K562 (cell line): ENCODE data around the gene SOCS4. TPM values are rescaled to one million over a fixed set of nuclear protein-coding genes. Genes with fewer than 3 reads are reported as not detected.
A peak's percentile ranks its signal among the peaks of the same experiment; 100 is the strongest.

Experiments used
- ADNP ChIP-seq: fragments of 200-800 bp; sonication (Bioruptor generic); IDR thresholded peaks from 2 replicates; pipeline ENCODE4 v1.6.1; 2016; ENCODE audit warnings: missing genetic modification characterization, missing compliant biosample characterization
- BCOR ChIP-seq: fragments of 450-650 bp; IDR thresholded peaks from 2 replicates; pipeline ENCODE4 v1.6.1; 2016
- BHLHE40 ChIP-seq: IDR thresholded peaks from 2 replicates; pipeline ENCODE4 v1.6.1; 2011; ENCODE audit warnings: low read length, improper control_type of control experiment
- BMI1 ChIP-seq: fragments of 150-350 bp; IDR thresholded peaks from 2 replicates; pipeline ENCODE4 v1.6.1; 2014; ENCODE audit warnings: low read length
- HLTF ChIP-seq: fragments of 450-650 bp; IDR thresholded peaks from 2 replicates; pipeline ENCODE4 v1.6.1; 2016
- JUND ChIP-seq, 2 experiments: IDR thresholded peaks; 2 replicates in 1 of 2; 3 replicates in 1 of 2; pipeline ENCODE4 v1.6.1; 2011; ENCODE audit warnings: borderline replicate concordance in 2 of 2, low read depth in 2 of 2, low read length in 2 of 2, improper control_type of control experiment in 1 of 2, missing biosample characterization in 1 of 2, missing genetic modification characterization in 1 of 2, missing genetic modification reagents in 1 of 2
- NUFIP1 ChIP-seq: fragments of 450-650 bp; IDR thresholded peaks from 2 replicates; pipeline ENCODE4 v1.6.1; 2018; ENCODE audit not compliant: partially characterized antibody
- PTTG1 ChIP-seq: fragments of 450-650 bp; IDR thresholded peaks from 2 replicates; pipeline ENCODE4 v1.6.1; 2016; ENCODE audit warnings: low read depth, mild to moderate bottlenecking, missing genetic modification characterization, missing compliant biosample characterization
- RAD21 ChIP-seq, 2 experiments: fragments of 250-450 bp in 1 of 2; fragments of 450-650 bp in 1 of 2; sonication (Bioruptor Pico) in 1 of 2; formaldehyde crosslinking in 1 of 2; IDR thresholded peaks in 1 of 2; conservative IDR thresholded peaks in 1 of 2; 2 replicates each; pipeline versions ENCODE4 v1.4.0 to v1.8.0; 2020 to 2022; ENCODE audit warnings: mild to moderate bottlenecking in 2 of 2, moderate library complexity in 1 of 2
- RB1 ChIP-seq: fragments of 450-650 bp; IDR thresholded peaks from 2 replicates; pipeline ENCODE4 v1.6.1; 2017; ENCODE audit warnings: low read depth, mild to moderate bottlenecking
- RFX1 ChIP-seq: fragments of 450-650 bp; IDR thresholded peaks from 2 replicates; pipeline ENCODE4 v1.6.1; 2016; ENCODE audit warnings: mild to moderate bottlenecking, moderate library complexity
- SAFB2 ChIP-seq: fragments of 200-400 bp; formaldehyde crosslinking; IDR thresholded peaks from 2 replicates; pipeline ENCODE4 v1.6.1; 2018; ENCODE audit warnings: borderline replicate concordance, low read length, low read depth, moderate library complexity; ENCODE audit not compliant: severe bottlenecking
- SIN3A ChIP-seq, 2 experiments: fragments of 150-350 bp in 1 of 2; IDR thresholded peaks; 2 replicates each; pipeline ENCODE4 v1.6.1; 2011 to 2016; ENCODE audit warnings: borderline replicate concordance in 2 of 2, low read depth in 2 of 2, low read length in 2 of 2, mild to moderate bottlenecking in 2 of 2, moderate library complexity in 2 of 2; ENCODE audit not compliant: control insufficient read depth in 1 of 2
- SMARCA4 ChIP-seq: fragments of 450-650 bp; IDR thresholded peaks from 2 replicates; pipeline ENCODE4 v1.6.1; 2016
- SNRNP70 ChIP-seq: fragments of 200-400 bp; formaldehyde crosslinking; optimal IDR thresholded peaks from 2 replicates; pipeline ENCODE3; 2017; ENCODE audit warnings: low read depth, low read length
- SP1 ChIP-seq: sonication (generic); formaldehyde crosslinking; IDR thresholded peaks from 2 replicates; pipeline ENCODE4 v1.8.1; 2022; ENCODE audit warnings: mild to moderate bottlenecking, missing genetic modification reagents
- SPI1 ChIP-seq: IDR thresholded peaks from 2 replicates; pipeline ENCODE4 v1.6.1; 2011; ENCODE audit warnings: low read depth, low read length, control low read depth, borderline replicate concordance
- TEAD2 ChIP-seq: fragments of 450-650 bp; IDR thresholded peaks from 2 replicates; pipeline ENCODE4 v1.6.1; 2016; ENCODE audit warnings: missing genetic modification characterization, control low read depth, missing compliant biosample characterization
- TRIM24 ChIP-seq, 2 experiments: fragments of 450-650 bp; IDR thresholded peaks; 2 replicates each; pipeline ENCODE4 v1.6.1; 2016
- ZFP1 ChIP-seq: fragments of 450-650 bp; formaldehyde crosslinking; IDR thresholded peaks from 2 replicates; pipeline ENCODE4 v1.4.0; 2020; ENCODE audit warnings: mild to moderate bottlenecking, mixed read lengths
- ZNF212 ChIP-seq: fragments of 450-650 bp; formaldehyde crosslinking; IDR thresholded peaks from 2 replicates; pipeline ENCODE4 v1.4.0; 2020; ENCODE audit warnings: mild to moderate bottlenecking
- ZNF668 ChIP-seq: fragments of 250-450 bp; sonication (Bioruptor Pico); IDR thresholded peaks from 2 replicates; pipeline ENCODE4 v1.8.0; 2022; ENCODE audit warnings: mild to moderate bottlenecking, inconsistent platforms
- ZNF717 ChIP-seq: fragments of 250-450 bp; sonication (Bioruptor Pico); IDR thresholded peaks from 2 replicates; pipeline ENCODE4 v1.5.0; 2021
- polyA plus RNA-seq, 8 experiments: library from polyadenylated mRNA; depleted of rRNA in 4 of 8; stranded (reverse) in 5 of 8; unstranded in 3 of 8; fragments of >200 nt; fragmentation: Nextera tagmentation in 2 of 8; fragmentation: Illumina TruSeq in 1 of 8; extraction: Ambion mirVana in 2 of 8; extraction: Trizol in 1 of 8; gene quantifications; 2 replicates each; pipeline versions ENCODE4 v1.2.1 to v1.2.3, GENCODE V29; 2011 to 2014; ENCODE audit warnings: inconsistent platforms in 1 of 8, missing spikeins in 1 of 8
- total RNA-seq, 7 experiments: library from RNA; depleted of rRNA in 6 of 7; stranded (reverse); fragments of >200 nt in 6 of 7; fragmentation: Illumina TruSeq in 2 of 7; extraction: Trizol in 2 of 7; gene quantifications; 2 replicates each; pipeline versions ENCODE4 v1.2.1 to v1.2.3, GENCODE V29; 2011 to 2021; ENCODE audit warnings: low replicate concordance in 1 of 7
- TF ChIP-seq, protein P1 (sequence below): IDR thresholded peaks from 2 replicates; pipeline ENCODE4 v1.6.1; 2014; ENCODE audit warnings: antibody characterized with exemption
- TF ChIP-seq, protein P2 (sequence below): fragments of 250-450 bp; sonication (Bioruptor Pico); IDR thresholded peaks from 2 replicates; pipeline ENCODE4 v1.4.0; 2020; ENCODE audit warnings: mild to moderate bottlenecking, moderate library complexity
- TF ChIP-seq, protein P3 (sequence below): fragments of 450-650 bp; IDR thresholded peaks from 2 replicates; pipeline ENCODE4 v1.6.1; 2014; ENCODE audit warnings: low read depth, mild to moderate bottlenecking, moderate library complexity, borderline replicate concordance

SOCS4 gene
- total and polyA plus RNA-seq, 9 of the 15 experiments (the other 6 are each of a cell fraction or from before 2014, with no cell fraction given), result 2.6 to 12.7 (median 9.7) TPM

DNA sequence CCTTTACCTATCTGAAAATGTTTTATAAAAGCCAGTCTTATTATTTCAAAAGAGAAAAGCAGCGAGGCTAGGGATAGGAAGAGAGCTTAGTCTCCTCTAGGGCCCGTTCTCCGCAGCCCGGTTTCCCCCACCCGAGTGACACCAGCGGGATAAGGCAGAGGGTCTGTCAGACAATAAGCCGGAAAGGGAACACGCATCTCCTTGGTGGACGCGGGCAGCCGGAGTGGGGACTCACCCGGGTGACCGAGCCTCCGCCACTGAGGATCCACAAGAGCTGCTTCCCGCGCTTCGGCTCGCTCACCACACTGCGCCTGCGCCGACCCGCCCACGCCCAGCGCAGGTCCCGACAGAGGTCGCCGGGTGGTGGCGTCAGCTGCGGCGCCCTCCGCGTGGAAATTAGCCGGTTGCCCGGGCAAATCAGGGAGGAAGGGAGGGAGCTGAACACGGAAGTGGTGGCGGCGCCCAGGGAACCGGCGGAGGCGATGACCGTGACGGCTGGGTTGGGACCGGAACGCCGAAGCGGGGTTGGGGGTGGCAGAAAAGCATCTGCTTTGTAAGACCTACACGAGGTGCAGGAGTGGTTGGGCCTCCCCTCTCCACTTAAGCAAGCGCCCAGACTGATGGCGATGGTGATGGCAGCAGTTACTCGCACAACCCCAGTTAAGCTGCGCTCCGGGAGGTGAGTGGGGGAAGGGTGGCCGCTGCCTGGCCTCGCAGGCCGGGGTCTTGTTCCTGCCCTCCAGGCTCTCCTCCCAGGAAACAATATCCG lies at the start of gene SOCS4, which contains the start of gene WDHD1 (continued):
- TF ChIP-seq ADNP (tag) (no peak), BHLHE40 (no peak), SNRNP70 (no peak), ZFP1 (CRISPR knock-in tag) (no peak), PTTG1 (tag) (no peak), ZNF668 (no peak), TRIM24 (IDR thresholded peaks at IDR 0.05) (peak in 1 of 2 experiments; percentile 27; a peak in 1 of 4 replicates), NUFIP1 (no peak), SP1 (CRISPR knock-in tag) (peak; percentile 87), RFX1 (peak; percentile 78), ZNF717 (no peak), HLTF (no peak), SAFB2 (no peak), SIN3A (IDR thresholded peaks at IDR 0.05; ENCODE audit: borderline replicate concordance in 2 of 2, control insufficient read depth in 1 of 2, low read depth in 2 of 2, low read length in 2 of 2) (peak; percentile 70 to 87; a peak in 2 of 4 replicates), RAD21 (CRISPR knock-in tag; conservative IDR thresholded peaks at IDR 0.05 in 1 of 2, IDR thresholded peaks at IDR 0.05 in 1 of 2) (no peak), TEAD2 (tag) (no peak), JUND (IDR thresholded peaks at IDR 0.05; ENCODE audit: borderline replicate concordance, low read depth, low read length) (peak; percentile 64), JUND (tag; IDR thresholded peaks at IDR 0.05; ENCODE audit: borderline replicate concordance, low read depth, low read length) (no peak; the same call in 2 of the 3 replicates), BCOR (0 out of 2 replicates have a peak, but pooled peaks have one; percentile 7), RB1 (peak; percentile 98), SPI1 (peak; percentile 74), SMARCA4 (no peak), ZNF212 (CRISPR knock-in tag) (no peak), BMI1 (no peak)
- TF ChIP-seq, protein P1, sequence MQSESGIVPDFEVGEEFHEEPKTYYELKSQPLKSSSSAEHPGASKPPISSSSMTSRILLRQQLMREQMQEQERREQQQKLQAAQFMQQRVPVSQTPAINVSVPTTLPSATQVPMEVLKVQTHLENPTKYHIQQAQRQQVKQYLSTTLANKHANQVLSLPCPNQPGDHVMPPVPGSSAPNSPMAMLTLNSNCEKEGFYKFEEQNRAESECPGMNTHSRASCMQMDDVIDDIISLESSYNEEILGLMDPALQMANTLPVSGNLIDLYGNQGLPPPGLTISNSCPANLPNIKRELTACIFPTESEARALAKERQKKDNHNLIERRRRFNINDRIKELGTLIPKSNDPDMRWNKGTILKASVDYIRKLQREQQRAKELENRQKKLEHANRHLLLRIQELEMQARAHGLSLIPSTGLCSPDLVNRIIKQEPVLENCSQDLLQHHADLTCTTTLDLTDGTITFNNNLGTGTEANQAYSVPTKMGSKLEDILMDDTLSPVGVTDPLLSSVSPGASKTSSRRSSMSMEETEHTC, result no peak
- TF ChIP-seq, protein P2, sequence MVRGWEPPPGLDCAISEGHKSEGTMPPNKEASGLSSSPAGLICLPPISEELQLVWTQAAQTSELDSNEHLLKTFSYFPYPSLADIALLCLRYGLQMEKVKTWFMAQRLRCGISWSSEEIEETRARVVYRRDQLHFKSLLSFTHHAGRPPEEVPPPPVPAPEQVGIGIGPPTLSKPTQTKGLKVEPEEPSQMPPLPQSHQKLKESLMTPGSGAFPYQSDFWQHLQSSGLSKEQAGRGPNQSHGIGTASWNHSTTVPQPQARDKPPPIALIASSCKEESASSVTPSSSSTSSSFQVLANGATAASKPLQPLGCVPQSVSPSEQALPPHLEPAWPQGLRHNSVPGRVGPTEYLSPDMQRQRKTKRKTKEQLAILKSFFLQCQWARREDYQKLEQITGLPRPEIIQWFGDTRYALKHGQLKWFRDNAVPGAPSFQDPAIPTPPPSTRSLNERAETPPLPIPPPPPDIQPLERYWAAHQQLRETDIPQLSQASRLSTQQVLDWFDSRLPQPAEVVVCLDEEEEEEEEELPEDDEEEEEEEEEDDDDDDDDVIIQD (CRISPR knock-in tag), result no peak
- TF ChIP-seq, protein P3, sequence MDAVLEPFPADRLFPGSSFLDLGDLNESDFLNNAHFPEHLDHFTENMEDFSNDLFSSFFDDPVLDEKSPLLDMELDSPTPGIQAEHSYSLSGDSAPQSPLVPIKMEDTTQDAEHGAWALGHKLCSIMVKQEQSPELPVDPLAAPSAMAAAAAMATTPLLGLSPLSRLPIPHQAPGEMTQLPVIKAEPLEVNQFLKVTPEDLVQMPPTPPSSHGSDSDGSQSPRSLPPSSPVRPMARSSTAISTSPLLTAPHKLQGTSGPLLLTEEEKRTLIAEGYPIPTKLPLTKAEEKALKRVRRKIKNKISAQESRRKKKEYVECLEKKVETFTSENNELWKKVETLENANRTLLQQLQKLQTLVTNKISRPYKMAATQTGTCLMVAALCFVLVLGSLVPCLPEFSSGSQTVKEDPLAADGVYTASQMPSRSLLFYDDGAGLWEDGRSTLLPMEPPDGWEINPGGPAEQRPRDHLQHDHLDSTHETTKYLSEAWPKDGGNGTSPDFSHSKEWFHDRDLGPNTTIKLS, result peak; percentile 51; the same call in 1 of the 2 replicates
